H1 (cell line): ENCODE measurements around the gene KANSL3. TPM values are rescaled to one million over a fixed set of nuclear protein-coding genes. Genes with fewer than 3 reads are reported as not detected.

ENCODE experiments used
- POLR2A ChIP-seq, 2 experiments: IDR thresholded peaks; 1 replicate in 1 of 2; 2 replicates in 1 of 2; pipeline ENCODE4 v1.6.1; 2011; ENCODE audit warnings: low read depth in 2 of 2, low read length in 2 of 2, mild to moderate bottlenecking in 2 of 2; ENCODE audit errors: control extremely low read depth in 1 of 2
- TEAD4 ChIP-seq: IDR thresholded peaks from 2 replicates; pipeline ENCODE4 v1.6.1; 2012; ENCODE audit warnings: low read depth, low read length, inconsistent platforms, mixed read lengths
- polyA plus RNA-seq, 7 experiments: library from polyadenylated mRNA; depleted of rRNA in 3 of 7; stranded (reverse) in 5 of 7; unstranded in 2 of 7; fragments of >200 nt in 5 of 7; fragments of 200-250 nt in 2 of 7; gene quantifications; 1 replicate in 5 of 7; 2 replicates in 1 of 7; 4 replicates in 1 of 7; pipeline versions ENCODE4 v1.2.1 to v1.2.3, GENCODE V29; 2011 to 2013; ENCODE audit warnings: missing spikeins in 2 of 7, mixed read lengths in 2 of 7
- total RNA-seq: library from RNA; stranded (reverse); fragmentation: NEBNext Ultra II Directional; extraction: Animal tissue kit (Norgen Biotek cat#: 25700); gene quantifications from 2 replicates; pipeline ENCODE4 v1.2.1, GENCODE V29; 2021

Gene KANSL3
- total and polyA plus RNA-seq, 2 of the 8 experiments (the other 6 are each of a cell fraction or from before 2014, with no cell fraction given): 19.8 to 31.4 TPM

- TF ChIP-seq TEAD4: no peak
- TF ChIP-seq POLR2A (IDR thresholded peaks at IDR 0.05; ENCODE audit: control extremely low read depth in 1 of 2, low read depth in 2 of 2, low read length in 2 of 2): no peak
These were observed 85.6 kb downstream of the KANSL3 start (continued) for GRCh38 chr2:96552315-96553175.
